GM19468 (cell line): ENCODE measurements around the gene ABCC10.
"Not testable (repeated sequence)": the region's sequence is repeated elsewhere in the genome, so short reads cannot be mapped to it uniquely, and the experiment has no call there.

Experiments used
- ATAC-seq: cut with Tn5 transposase; IDR thresholded peaks from one replicate; pipeline ENCODE4 v1.9.1; 2021; ENCODE audit warnings: mild to moderate bottlenecking, moderate library complexity, moderate number of reproducible peaks; ENCODE audit not compliant: unreplicated experiment; ENCODE audit errors: extremely low read depth

The ABCC10 gene, protein sequence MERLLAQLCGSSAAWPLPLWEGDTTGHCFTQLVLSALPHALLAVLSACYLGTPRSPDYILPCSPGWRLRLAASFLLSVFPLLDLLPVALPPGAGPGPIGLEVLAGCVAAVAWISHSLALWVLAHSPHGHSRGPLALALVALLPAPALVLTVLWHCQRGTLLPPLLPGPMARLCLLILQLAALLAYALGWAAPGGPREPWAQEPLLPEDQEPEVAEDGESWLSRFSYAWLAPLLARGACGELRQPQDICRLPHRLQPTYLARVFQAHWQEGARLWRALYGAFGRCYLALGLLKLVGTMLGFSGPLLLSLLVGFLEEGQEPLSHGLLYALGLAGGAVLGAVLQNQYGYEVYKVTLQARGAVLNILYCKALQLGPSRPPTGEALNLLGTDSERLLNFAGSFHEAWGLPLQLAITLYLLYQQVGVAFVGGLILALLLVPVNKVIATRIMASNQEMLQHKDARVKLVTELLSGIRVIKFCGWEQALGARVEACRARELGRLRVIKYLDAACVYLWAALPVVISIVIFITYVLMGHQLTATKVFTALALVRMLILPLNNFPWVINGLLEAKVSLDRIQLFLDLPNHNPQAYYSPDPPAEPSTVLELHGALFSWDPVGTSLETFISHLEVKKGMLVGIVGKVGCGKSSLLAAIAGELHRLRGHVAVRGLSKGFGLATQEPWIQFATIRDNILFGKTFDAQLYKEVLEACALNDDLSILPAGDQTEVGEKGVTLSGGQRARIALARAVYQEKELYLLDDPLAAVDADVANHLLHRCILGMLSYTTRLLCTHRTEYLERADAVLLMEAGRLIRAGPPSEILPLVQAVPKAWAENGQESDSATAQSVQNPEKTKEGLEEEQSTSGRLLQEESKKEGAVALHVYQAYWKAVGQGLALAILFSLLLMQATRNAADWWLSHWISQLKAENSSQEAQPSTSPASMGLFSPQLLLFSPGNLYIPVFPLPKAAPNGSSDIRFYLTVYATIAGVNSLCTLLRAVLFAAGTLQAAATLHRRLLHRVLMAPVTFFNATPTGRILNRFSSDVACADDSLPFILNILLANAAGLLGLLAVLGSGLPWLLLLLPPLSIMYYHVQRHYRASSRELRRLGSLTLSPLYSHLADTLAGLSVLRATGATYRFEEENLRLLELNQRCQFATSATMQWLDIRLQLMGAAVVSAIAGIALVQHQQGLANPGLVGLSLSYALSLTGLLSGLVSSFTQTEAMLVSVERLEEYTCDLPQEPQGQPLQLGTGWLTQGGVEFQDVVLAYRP (N-terminal part only)

DNA sequence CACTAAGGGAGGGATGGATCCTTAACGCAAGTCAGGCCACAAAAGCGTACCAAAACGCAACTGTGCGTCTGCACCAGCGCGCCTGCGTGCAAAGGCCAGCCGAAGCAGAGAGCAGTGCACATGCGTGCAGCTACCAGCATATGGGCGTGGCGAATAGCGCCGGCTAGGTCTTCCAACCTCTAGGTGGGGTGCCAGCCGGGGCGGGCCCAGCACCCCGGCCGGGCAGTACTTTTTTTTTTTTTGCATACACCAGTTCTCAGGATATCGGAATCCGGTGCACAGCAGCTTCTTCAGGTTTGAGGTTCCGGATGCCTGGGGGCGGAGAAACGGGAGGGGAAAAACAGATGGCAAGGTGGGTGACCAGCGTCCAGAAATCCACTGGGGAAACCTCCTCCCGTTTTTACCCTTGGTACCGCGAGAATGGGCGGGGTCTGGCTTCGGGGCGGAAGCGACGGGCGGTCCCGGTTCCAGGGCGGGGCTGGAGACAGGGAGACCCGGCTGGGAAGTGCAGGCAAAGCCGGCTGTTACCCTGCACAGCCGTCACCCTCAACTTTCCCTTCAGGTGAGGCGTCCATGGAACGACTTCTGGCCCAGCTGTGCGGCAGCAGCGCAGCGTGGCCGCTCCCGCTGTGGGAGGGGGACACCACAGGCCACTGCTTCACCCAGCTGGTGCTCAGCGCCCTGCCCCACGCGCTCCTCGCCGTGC, at the start of gene ABCC10:
Gene ABCC10 (plus strand): TSS at position 136 of the 706 bp plus-strand sequence. CDS start 438 bp downstream, at position 574.
- peak; percentile 74 for ATAC-seq

DNA sequence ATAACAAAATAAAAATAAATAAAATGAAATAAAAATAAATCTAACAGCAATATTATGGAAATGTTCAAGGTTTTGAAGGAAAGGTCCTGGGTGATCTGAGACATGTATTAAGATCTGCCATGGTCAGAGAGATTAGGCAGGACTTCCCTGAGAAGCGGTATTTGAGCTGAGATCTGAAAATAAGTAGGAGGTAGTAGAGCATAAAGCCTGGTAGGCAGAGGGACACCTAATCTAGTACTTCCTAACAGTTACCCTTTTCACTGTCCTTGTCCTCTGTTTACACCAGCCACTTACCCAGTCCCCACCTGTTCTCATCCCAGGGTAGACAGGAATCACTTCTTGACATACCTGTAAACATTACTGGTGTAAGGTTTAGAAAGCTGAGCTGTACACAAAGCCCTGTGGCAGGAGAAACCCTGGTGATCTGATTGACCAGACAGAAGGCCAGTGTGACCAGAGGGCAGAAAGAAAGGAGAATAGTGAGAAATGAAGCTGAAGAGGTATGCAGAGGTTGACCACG, 49.6 kb upstream of the ABCC10 start:
- no peak for ATAC-seq

DNA sequence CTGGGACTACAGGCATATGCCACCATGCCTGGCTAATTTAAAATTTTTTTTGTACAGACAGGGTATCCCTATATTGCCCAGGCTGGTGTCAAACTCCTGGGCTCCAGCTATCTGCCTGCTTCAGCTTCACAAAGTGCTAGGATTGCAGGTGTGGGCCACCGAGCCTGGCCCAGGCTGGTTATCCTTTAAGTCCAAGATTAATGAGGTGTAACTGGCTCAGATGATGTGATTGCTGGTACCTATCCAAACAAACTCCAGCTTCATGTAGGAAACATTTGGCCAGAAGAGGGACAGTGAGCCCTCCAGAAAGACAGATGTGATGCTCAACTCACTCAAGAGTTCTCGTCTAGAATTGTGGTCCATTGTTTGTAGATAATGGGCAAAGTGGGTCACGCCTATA, 48.7 kb upstream of the ABCC10 start:
- no peak for ATAC-seq

DNA sequence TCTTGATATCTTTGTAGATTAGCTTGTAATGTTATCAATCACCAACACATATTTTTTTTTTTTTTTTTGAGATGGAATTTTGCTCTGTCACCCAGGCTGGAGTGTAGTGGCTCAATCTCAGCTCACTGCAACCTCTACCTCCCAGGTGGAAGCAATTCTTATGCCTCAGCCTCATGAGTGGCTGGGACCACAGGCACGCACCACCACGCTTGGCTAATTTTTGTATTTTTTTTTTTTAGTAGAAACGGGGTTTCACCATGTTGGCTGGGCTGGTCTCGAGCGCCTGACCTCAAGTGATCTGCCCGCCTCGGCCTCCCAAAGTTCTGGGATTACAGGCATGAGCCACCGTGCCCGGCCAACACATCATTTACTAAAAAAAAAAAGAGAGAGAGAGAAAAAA, 46.5 kb upstream of the ABCC10 start:
- ATAC-seq: not testable (repeated sequence)

DNA sequence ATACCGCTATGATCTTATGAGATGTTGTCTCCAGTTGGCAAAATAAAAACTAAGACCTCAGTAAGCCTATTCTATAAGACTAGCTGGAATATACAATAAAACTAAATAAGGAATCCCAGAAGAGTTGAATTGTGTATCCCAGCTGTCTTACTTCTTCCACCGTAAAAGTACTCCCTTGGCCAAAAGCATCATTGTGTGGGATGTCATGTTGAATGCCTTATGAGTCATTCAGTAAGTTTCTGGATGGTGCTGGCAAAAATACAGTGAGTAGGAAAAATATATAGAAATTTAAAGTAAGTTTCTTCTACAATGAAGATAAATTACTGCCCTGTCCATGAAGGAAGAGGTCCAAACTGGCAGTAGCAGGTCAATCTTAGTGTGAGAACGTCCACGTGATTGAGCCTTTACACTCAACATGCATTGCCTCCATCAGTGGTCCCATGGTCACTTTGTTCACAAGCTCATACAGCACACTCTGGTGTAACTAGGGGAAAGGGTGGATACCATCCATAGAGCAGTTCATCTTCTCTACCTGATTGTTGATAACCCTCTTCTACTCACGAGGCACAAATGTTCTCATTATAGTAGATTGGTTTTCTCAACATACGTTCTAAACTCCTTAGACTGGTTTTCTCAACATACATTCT, 44.2 kb upstream of the ABCC10 start:
- ATAC-seq: no peak

DNA sequence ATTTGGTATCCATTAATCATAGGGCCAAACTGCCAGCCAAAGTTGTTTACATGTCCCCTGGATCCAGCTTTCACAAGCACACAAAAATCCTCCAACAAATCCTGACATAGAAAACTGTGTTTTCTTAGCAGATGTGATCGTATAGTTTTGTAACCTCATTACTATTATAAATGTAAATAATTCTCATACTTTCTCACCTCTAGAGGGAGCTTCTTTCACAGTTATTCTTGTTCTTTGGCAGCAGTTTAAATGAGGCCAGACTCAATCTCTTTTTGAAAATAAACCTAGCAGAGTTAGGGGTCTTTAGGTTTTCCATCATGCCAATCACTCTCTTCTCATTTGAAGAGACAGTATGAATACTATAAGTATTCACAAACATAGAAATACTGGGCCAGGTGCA, 40.8 kb upstream of the ABCC10 start:
- ATAC-seq: no peak

DNA sequence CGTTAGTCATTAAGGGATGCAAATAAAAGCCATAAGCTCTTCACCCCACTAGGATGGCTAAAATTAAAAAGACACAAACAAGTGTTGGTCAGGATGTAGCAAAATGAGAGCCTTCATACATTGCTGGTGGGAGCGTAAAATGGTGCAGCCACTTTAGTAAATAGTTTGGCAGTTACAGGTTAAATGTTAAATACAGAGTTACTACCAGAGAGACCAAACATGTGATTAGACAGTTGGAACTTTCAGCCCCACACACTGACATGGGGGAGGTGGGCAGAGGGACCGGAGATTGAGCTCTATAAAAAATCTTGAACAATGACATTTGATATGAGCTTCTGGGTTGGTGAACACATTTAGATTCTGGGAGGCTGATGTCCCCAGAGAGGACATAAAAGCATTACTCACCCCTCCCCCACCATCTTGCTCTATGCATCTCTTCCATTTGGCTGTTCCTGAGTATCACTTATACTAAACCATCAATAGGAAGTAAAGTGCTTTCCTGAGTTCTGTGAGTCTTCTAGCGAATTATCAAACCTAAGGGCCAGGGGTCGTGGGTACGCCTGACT, 37.5 kb upstream of the ABCC10 start:
- ATAC-seq: no peak

DNA sequence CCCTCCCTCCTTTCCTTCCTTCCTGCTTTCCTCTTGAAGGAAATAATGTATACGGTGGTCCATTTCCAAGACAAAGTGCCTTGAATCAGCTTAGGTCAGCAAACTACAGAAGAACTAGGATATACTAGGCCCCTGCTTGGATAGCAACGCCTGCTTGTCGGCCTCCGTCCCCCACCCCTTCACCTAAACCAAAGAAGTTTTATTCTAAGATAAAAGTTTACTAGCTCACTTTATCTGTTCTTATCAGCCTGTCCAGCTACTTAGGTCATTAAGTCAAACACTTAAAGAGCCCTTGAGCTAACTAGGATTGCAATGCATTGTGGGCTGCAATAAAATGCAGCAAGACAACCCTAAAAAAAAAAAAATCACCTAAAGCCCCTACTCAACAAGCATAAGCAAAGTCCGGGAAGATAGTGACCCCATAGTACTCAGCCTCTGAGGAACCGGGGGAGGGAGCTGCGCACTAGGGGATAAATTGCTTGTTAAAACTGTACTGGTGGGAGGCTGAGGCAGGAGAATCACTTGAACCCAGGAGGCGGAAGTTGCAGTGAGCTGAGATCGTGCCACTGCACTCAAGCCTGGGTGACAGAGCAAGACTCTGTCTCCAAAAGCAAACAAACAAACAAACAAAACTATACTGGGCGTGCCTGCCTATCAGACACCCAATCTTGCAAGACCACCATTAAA, 36.4 kb upstream of the ABCC10 start:
- not testable (repeated sequence) for ATAC-seq

DNA sequence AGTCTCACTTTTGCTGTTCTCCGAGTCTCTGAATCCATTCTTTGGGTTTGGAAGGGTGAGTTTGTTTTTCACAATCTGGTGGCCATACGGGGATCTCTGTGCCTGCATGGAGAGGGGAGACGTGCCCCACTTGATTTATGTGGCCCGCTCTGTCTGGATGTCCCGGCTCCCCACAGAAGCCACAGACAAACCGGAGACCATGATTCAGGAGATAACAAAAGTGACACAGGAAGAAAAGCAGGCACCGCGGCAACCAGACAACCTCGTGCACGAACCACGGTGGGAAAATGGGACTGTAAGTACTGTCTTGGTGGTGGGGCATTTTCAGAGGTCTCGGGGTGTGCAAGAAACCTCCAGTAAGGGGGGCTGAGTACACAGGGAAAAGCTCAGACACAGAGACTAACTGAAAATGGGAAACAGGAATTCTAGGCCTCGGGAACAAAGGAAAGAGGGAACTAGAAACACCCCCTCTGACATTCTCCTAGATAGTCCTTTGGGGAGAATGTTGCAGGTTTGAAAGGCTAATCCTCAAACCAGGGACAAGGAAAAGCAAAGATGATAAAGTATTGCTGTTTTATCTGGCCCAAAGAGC, 35.8 kb upstream of the ABCC10 start:
- no peak for ATAC-seq

DNA sequence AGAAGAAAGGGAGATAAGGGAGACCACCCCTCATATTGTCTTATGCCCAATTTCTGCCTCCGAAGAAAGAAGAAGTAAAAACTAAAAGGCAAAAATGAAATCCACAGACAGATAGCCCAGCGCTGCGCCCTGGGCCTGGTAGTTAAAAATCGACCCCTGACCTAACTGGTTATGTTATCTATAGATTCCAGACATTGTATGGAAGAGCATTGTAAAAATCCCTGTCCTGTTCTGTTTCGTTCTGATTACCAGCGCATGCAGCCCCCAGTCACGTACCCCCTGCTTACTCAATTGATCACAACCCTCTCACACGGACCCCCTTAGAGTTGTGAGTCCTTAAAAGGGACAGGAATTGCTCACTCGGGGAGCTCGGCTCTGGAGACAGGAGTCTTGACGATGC, 34.2 kb upstream of the ABCC10 start:
- not testable (repeated sequence) for ATAC-seq

DNA sequence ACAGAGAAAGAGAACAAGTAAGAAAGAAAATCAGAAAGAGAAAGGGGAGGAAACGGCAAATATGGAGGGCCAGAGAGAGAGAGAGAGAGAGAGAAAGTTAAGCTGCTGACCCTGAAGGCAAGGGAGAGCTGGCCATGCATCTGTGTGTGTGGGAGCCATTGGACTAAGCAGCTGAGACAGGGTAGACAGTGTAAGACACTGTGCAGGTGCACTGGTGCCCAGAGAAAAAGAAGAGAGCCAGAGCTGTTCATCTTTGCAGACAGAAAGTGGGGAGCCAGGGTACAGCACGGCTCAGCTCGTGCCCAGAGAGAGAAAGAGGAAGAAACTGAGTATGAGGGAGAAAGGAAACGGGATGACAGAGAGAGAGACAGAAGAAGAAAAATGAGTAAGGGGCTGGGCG, 33.7 kb upstream of the ABCC10 start:
- ATAC-seq: no peak

DNA sequence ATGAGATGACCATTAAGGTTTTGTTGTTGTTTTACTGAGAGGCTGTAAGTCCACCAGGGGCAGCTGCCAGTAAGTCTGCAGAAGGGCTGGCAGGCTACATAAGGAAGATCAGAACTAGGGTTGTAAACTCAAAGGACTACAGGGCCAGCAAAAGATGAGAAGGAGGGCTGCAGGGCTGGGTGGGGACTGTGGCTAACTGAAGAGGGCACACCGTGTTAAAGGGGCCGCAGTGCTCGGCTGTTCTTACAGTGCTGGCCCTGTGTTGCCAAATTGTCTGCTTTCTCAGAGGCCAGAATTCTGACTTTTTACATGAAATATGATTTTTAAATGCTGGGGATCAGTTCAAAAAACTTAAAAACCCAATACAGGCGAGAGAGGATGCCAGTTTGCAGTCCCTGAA, 32.4 kb upstream of the ABCC10 start:
- ATAC-seq: no peak

DNA sequence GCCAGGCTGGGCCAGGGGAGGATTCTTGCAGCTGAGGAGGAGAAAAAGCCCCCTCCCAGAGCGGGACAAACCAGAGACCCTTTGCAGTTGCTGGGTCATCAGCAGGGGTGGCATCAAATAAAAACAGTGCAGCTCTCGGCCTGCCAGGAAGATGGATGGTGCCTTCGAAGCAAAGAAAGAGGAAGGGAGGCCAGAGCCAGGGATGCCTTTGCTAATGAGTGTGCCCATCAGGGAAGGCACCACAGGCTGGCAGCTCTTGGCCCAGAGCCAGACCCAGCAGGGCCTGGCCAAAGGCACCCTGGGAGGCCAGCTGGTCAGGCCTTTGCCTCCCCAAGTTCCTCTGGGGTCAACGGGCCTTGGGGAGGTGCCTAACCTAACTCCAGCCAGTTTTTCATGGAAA, 31.6 kb upstream of the ABCC10 start:
- ATAC-seq: no peak

DNA sequence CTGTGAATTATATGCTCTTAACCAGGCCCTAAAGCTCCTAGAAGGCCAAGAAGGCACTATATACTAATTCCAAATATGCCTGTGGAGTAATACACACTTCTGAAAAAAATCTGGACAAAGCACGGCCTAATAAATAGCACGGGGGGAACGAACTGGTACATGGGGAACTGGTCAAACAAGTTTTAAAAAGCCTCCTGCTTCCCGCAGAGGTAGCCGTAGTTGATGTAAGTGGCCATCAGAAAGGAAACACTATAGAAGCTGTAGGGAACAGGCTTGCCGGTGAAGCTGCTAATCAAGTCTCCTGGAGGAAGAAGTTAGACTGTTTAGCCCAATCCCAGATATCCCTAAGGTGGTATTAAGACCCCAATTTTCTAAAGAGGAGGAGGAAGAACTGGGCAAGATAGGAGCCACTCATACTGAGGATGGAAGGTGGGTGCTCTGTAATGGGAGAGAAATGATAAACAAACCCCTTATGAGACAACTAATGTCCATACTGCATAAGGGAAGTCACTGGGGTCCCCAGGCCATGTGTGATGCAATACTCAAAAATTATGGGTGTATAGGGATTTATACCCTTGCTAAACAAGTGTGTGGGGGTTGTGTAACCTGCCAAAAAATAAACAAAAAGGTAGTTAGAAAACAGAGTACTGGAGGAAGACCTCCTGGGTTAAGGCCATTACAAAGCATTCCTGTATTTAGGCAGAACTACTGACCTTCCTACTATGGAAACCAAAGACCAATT, 30.8 kb upstream of the ABCC10 start:
- ATAC-seq: no peak

DNA sequence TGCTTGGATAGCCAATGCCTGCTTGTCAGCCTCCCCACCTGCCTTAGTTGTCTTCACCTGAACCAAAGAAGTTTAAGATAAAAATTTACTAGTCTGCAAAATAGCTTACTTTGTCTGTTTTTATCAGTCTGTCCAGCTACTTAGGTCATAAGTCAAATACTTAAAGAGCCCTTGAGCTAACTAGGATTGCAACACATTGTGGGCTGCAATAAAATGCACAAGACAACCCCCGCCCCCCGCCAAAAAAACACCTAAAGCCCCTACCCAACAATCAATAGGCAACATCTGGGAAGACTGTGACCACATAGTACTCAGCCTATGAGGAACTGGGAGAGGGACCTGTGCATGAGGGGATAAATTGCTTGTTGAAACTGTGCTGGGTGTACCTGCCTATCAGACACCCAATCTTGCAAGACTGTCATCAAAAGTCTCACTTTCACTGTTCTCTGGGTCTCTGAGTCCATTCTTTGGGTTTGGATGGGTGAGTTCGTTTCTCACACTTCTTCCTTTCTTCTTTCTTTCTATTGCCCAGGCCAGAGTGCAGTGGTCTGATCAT, 27.3 kb upstream of the ABCC10 start:
- ATAC-seq: no peak

DNA sequence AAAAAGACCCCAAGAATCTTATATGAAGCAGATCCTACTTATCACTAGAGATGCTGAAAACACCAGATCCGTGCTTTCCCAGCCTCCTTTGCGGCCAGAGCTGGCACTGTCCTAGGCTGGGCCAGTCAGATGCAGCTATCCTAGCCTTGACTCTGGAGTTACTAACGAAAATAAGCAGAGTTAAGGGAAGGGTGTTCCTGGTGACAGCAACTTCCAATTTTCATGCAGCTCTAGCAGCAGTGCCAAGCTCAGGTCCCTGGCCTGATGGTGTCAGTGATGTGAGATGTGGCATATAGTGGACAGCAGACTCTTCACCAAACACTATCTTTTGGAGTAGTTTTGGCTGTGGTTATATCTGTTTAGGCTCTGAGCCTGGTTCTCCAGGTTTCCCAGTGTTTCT, 25.6 kb upstream of the ABCC10 start:
- ATAC-seq: no peak

DNA sequence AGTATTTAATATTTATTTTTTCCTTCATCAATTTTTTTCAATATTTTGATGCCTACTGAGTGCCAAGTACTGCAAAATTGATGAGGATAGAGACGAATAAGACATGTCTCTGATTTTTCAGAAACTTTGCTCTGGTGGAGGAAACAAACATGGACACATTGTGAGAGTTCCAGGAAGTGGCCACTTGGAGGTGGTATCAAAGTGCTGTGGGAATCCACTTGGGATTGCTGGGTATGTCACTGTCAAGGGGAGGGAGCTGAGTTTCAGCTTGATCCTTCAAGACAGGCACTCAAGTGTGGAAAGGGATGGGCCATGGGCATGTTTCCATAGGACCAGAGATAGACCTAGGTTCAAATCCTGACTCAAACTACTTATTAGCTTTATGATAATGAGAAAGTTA, 24.5 kb upstream of the ABCC10 start:
- ATAC-seq: no peak
